Activated CD8-positive, alpha-beta memory T cell treated with anti-CD3 and anti-CD28 coated beads, Interleukin-2, amount 10 ng/mL, durations not matched to agents 7 days and 5 days (primary cell): ENCODE measurements around the gene KMT2B. TPM values are rescaled to one million over a fixed set of nuclear protein-coding genes. Genes with fewer than 3 reads are reported as not detected.
"Not testable (repeated sequence)": the region's sequence is repeated elsewhere in the genome, so short reads cannot be mapped to it uniquely, and the experiment has no call there.

Experiments used
- ATAC-seq: fragments of 150-1000 bp; cut with Tn5 transposase; one replicate; pipeline ENCODE4 v1.10.0; 2021; ENCODE audit warnings: moderate library complexity
- CTCF ChIA-PET: fragments of 350-600 bp; sonication (Branson Sonifier 250); formaldehyde crosslinking; loops from one replicate; lab custom pipeline; 2021; ENCODE audit warnings: antibody characterized with exemption; lab: Charles Lee
- DNase-seq: peaks from one replicate; pipeline ENCODE4 v3.0.0-alpha.2; 2020
- H3K27ac Mint-ChIP-seq: one replicate; pipeline ENCODE4 v1.8.0; 2021; ENCODE audit warnings: mild to moderate bottlenecking, mixed read lengths
- H3K27me3 Mint-ChIP-seq: one replicate; pipeline ENCODE4 v1.8.0; 2021; ENCODE audit warnings: mixed read lengths
- H3K36me3 Mint-ChIP-seq: one replicate; pipeline ENCODE4 v1.8.0; 2021; ENCODE audit warnings: mild to moderate bottlenecking, mixed read lengths
- H3K4me1 Mint-ChIP-seq: one replicate; pipeline ENCODE4 v1.8.0; 2021; ENCODE audit warnings: mixed read lengths
- H3K4me3 Mint-ChIP-seq: one replicate; pipeline ENCODE4 v1.8.0; 2021; ENCODE audit warnings: mild to moderate bottlenecking, moderate library complexity, mixed read lengths
- H3K9me3 Mint-ChIP-seq: one replicate; pipeline ENCODE4 v1.8.0; 2022; ENCODE audit warnings: low read depth, mixed read lengths
- total RNA-seq, 2 experiments: library from RNA; stranded (reverse); gene quantifications; one replicate each; pipeline ENCODE4 v1.2.3, GENCODE V29; 2021

KMT2B gene
- 10 to 100 TPM; 70.2 to 79.8 TPM for total RNA-seq

- Mint-ChIP-seq H3K4me3 (peak within 1 kb of the TSS; percentile 89), H3K27ac (peak within 1 kb of the TSS; percentile 96), H3K4me1 (peaks cover 32% of the 10 kb centered on the region), H3K9me3 (no peaks in the 10 kb centered on the region), H3K27me3 (no peaks in the 10 kb centered on the region), H3K36me3 (peaks cover 46% of the 10 kb centered on the region)
- DNase-seq (no peak), ATAC-seq (peak; percentile 1)
- CTCF ChIA-PET, result interaction anchor here (1.0 to 2.1 kb wide), 6 partner anchors 9 to 102 kb away, joined by 3 to 14 read pairs (median 5); partner anchors contain the start of genes HSPB6 and IGFLR1
Measured at GRCh38 chr19:35717665-35718344, at the start of gene KMT2B. Gene KMT2B, plus strand, starts transcription at chr19:35718003. Its CDS starts 16 bp downstream, at chr19:35718019.

DNA sequence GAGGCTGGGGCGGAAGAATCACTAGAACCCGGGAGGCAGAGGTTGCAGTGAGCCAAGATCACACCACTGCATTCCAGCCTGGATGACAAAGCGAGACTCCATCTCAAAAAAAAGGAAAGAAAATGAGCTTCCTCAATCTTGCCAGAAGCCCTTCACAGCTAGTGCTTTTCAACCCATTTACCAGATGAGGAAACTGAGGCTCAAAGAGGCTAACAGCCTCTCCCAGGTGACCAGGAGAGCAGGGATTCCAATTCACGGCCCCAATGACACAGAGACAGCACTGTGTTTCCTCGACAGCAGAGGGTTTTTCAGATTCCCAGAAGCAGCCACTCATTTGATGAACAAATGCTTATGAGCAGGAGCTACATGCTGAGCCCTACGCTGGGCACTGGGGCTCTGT, 48.2 kb upstream of the KMT2B start:
- ATAC-seq, result no peak
- no peaks in the 10 kb centered on the region for H3K9me3 Mint-ChIP-seq
- no peaks in the 10 kb centered on the region for H3K36me3 Mint-ChIP-seq
- DNase-seq, result no peak
- H3K27ac Mint-ChIP-seq, result no peak overlapping the region
- CTCF ChIA-PET, result no interaction called here
- H3K27me3 Mint-ChIP-seq, result peaks cover 37% of the 10 kb centered on the region
- no peak overlapping the region for H3K4me3 Mint-ChIP-seq
- peaks cover 8% of the 10 kb centered on the region for H3K4me1 Mint-ChIP-seq

DNA sequence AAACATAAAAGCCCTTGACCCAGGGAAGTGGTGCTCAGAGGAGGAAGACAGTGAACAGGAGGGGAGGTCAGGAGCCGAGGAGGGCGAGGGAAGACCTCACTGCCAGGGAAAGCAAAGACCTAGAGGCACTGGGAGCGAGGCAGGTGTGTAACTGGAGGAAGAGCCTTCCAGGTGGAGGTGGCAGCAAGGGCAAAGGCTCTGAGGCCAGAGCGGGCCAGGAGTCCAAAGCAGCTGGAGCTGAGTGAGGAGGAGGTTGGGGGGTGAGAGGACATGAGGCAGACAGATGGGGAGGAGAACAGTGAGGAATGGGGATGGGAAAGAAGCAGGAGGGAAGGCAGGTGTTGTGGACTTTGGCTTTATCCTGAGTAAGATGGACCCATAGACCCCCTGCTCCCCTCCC, 47.8 kb upstream of the KMT2B start:
- CTCF ChIA-PET, result no interaction called here
- no peak overlapping the region for H3K4me3 Mint-ChIP-seq
- no peak for ATAC-seq

GRCh38 chr19:35670686-35671085, 47.1 kb upstream of the KMT2B start:
- peaks cover 8% of the 10 kb centered on the region for H3K4me1 Mint-ChIP-seq
- H3K36me3 Mint-ChIP-seq, result no peaks in the 10 kb centered on the region
- CTCF ChIA-PET, result no interaction called here
- DNase-seq (no peak), ATAC-seq (no peak)
- peaks cover 42% of the 10 kb centered on the region for H3K27me3 Mint-ChIP-seq
- H3K9me3 Mint-ChIP-seq, result no peaks in the 10 kb centered on the region
- no peak overlapping the region for H3K27ac Mint-ChIP-seq
- H3K4me3 Mint-ChIP-seq, result no peak overlapping the region

More for the DNA sequence above, 47.8 kb upstream of the KMT2B start:
- Mint-ChIP-seq H3K9me3 (no peaks in the 10 kb centered on the region), H3K27ac (no peak overlapping the region), H3K36me3 (no peaks in the 10 kb centered on the region), H3K4me1 (peaks cover 8% of the 10 kb centered on the region), H3K27me3 (peaks cover 39% of the 10 kb centered on the region)
- no peak for DNase-seq

- Mint-ChIP-seq H3K27ac (no peak overlapping the region), H3K4me3 (no peak overlapping the region), H3K4me1 (peaks cover 8% of the 10 kb centered on the region), H3K27me3 (peaks cover 48% of the 10 kb centered on the region), H3K36me3 (no peaks in the 10 kb centered on the region), H3K9me3 (no peaks in the 10 kb centered on the region)
- CTCF ChIA-PET, result interaction anchor here (1.0 kb wide), 1 partner anchor 21 kb away, joined by 3 read pairs; no protein-coding TSS in a partner anchor
- ATAC-seq, result no peak
- no peak for DNase-seq
Measured at GRCh38 chr19:35671818-35672217, 46.0 kb upstream of the KMT2B start.

- DNase-seq (peak; percentile 86), ATAC-seq (peak; percentile 81)
- CTCF ChIA-PET, result interaction anchor here (0.8 to 2.0 kb wide), 6 partner anchors 12 to 195 kb away, joined by 3 to 7 read pairs (median 4); partner anchors contain the start of genes APLP1 and PSENEN
- Mint-ChIP-seq H3K4me3 (peak overlapping the region; percentile 70), H3K4me1 (peaks cover 8% of the 10 kb centered on the region), H3K9me3 (no peaks in the 10 kb centered on the region), H3K36me3 (no peaks in the 10 kb centered on the region), H3K27ac (peak overlapping the region; percentile 34), H3K27me3 (peaks cover 52% of the 10 kb centered on the region)
Measured at GRCh38 chr19:35673121-35673804, 44.5 kb upstream of the KMT2B start.

DNA sequence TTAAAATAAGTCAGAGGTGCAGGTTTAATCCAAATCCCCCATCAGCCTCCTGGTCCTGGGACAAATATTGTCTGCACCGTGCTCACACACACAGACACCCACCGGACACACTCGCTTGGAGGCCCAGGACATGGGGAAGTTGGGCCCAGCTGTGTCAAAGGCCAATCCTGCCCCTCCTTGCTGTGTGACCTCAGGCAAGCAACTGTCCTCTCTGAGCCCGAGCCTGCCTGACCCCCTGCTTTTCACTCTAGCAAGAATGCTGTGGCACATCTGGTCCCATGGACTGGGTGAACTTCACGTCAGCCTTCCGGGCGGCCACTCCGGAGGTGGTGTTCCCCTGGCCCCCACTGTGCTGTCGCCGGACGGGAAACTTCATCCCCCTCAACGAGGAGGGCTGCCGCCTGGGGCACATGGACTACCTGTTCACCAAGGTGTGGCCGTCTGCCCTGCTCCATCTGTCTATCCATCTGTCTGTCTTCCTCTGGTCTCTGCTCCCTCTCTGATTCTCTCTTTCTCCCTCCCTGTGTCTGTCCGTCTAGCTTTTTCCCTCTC, 42.1 kb upstream of the KMT2B start:
- Mint-ChIP-seq H3K27me3 (peaks cover 40% of the 10 kb centered on the region), H3K36me3 (no peaks in the 10 kb centered on the region), H3K4me3 (no peak overlapping the region), H3K4me1 (peaks cover 8% of the 10 kb centered on the region), H3K27ac (no peak overlapping the region), H3K9me3 (no peaks in the 10 kb centered on the region)
- no peak for DNase-seq
- CTCF ChIA-PET, result no interaction called here
- no peak for ATAC-seq

DNA sequence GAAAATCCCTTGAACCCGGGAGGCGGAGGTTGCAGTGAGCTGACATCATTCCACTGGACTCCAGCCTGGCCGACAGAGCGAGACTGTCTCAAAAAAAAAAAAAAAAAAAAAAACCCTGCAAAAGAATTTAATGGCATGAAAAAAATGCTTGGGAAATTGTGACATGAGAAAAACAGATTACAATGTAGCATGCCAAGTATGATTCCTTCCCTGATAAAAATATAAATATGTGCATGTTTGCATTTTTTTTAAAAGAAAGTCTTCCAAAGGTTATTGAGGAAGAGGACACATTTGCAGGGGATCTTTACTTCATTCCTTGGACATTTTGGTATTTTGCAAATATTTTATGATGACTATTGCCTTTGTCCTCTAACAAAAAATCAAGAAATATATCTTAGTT, 28.0 kb upstream of the KMT2B start:
- Mint-ChIP-seq H3K36me3 (no peaks in the 10 kb centered on the region), H3K4me1 (peaks cover 6% of the 10 kb centered on the region), H3K9me3 (no peaks in the 10 kb centered on the region), H3K27me3 (peaks cover 4% of the 10 kb centered on the region), H3K4me3 (no peak overlapping the region), H3K27ac (no peak overlapping the region)
- no peak for ATAC-seq
- DNase-seq, result no peak
- CTCF ChIA-PET, result interaction anchor here (1.1 to 1.3 kb wide), 2 partner anchors 12 to 130 kb away, joined by 4 to 5 read pairs; no protein-coding TSS in a partner anchor

DNA sequence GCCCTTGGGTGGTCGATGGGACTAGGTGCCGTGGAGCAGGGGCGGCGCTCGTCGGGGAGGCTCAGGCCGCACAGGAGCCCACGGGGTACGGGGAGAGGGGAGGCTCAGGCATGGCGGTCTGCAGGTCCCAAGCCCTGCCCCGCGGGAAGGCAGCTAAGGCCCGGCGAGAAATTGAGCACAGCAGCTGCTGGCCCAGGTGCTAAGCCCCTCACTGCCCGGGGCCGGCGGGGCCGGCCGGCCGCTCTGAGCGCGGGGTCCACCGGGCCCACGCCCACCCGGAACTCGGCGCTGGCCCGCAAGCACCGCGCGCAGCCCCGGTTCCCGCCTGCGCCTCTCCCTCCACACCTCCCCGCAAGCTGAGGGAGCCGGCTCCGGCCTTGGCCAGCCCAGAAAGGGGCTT, 26.7 kb upstream of the KMT2B start:
- not testable (repeated sequence) for H3K4me3 Mint-ChIP-seq, DNase-seq, H3K4me1 Mint-ChIP-seq, H3K9me3 Mint-ChIP-seq, H3K27me3 Mint-ChIP-seq, H3K27ac Mint-ChIP-seq, H3K36me3 Mint-ChIP-seq, ATAC-seq
- CTCF ChIA-PET, result interaction anchor here (0.6 to 3.9 kb wide), 6 partner anchors 11 to 476 kb away, joined by 4 to 31 read pairs (median 8); no protein-coding TSS in a partner anchor

GRCh38 chr19:35692010-35692409, 25.8 kb upstream of the KMT2B start:
- H3K4me3 Mint-ChIP-seq, result no peak overlapping the region
- H3K27me3 Mint-ChIP-seq, result peaks cover 4% of the 10 kb centered on the region
- ATAC-seq (no peak), DNase-seq (no peak)
- peaks cover 12% of the 10 kb centered on the region for H3K4me1 Mint-ChIP-seq
- CTCF ChIA-PET, result interaction anchor here (0.6 to 12.3 kb wide), 11 partner anchors 10 to 239 kb away, joined by 3 to 254 read pairs (median 7); partner anchors contain the start of genes PSENEN and U2AF1L4
- no peak overlapping the region for H3K27ac Mint-ChIP-seq
- no peaks in the 10 kb centered on the region for H3K9me3 Mint-ChIP-seq
- H3K36me3 Mint-ChIP-seq, result no peaks in the 10 kb centered on the region

- Mint-ChIP-seq H3K27ac (no peak overlapping the region), H3K9me3 (no peaks in the 10 kb centered on the region), H3K4me3 (no peak overlapping the region), H3K4me1 (peaks cover 13% of the 10 kb centered on the region), H3K36me3 (no peaks in the 10 kb centered on the region), H3K27me3 (peaks cover 4% of the 10 kb centered on the region)
- DNase-seq (no peak), ATAC-seq (peak; percentile 8)
- CTCF ChIA-PET, result interaction anchor here (0.7 to 12.3 kb wide), 12 partner anchors 9 to 238 kb away, joined by 3 to 254 read pairs (median 6); partner anchors contain the start of genes LIN37, PSENEN and U2AF1L4
Measured at GRCh38 chr19:35693422-35693821, 24.4 kb upstream of the KMT2B start.

DNA sequence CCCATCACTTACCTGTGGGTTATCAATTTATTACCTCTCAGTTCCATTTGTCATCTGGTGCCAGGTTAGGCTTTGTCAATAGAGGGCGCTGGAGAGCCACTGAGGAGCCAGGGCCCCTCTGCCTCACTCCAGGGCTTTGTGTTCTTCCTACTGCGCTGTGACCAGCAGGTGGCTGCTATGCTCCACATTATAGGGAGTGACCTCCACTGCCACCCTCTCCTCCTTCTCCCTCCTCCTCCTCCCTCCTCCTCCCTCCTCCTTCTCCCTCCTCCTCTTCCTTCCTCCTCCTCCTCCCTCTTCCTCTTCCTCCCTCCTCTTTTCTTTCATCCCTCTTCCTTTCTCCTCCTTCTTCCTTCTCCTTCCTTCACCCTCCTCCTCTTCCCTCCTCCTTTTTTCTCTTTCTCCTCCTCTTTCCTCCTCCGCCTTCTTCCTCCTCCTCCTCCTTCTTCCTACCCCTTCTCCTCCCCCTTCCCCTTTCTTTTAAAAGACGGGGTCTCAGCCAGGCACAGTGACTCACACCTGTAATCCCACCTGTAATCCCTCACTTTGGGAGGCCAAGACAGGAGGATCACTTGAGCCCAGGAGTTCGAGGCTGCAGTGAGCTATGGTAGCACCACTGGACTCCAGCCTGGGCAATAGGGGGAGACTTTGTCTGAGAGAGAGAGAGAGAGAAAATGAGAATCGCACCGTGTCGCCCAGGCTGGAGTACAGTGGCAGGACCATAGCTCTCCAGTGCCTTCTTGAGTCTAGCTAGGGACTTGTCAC, 23.8 kb upstream of the KMT2B start:
- Mint-ChIP-seq H3K9me3 (no peaks in the 10 kb centered on the region), H3K4me1 (peaks cover 13% of the 10 kb centered on the region), H3K27me3 (peaks cover 4% of the 10 kb centered on the region), H3K36me3 (no peaks in the 10 kb centered on the region), H3K27ac (peak overlapping the region; percentile 61), H3K4me3 (no peak overlapping the region)
- CTCF ChIA-PET, result interaction anchor here (0.6 to 12.3 kb wide), 22 partner anchors 9 to 1742 kb away, joined by 3 to 254 read pairs (median 4); partner anchors contain the start of genes KMT2B, PSENEN, U2AF1L4 and ZBTB32
- ATAC-seq (peak; percentile 100), DNase-seq (peak; percentile 96)
